Natural killer cell (primary cell): Measurements from ENCODE around the gene TENT5A. TPM values are rescaled to one million over a fixed set of nuclear protein-coding genes. Genes with fewer than 3 reads are reported as not detected.

Source experiments
- ATAC-seq, 3 donors: fragments of 150-1000 bp in 2 of 3; fragments of 200-7000 bp in 1 of 3; cut with Tn5 transposase; 1 replicate in 1 of 3; 2 replicates in 2 of 3; pipeline ENCODE4 v1.10.0; 2021; ENCODE audit warnings: mild to moderate bottlenecking in 2 of 3, moderate library complexity in 2 of 3
- DNase-seq, 2 donors: peaks; one replicate each; pipeline versions ENCODE4 v3.0.0 to v3.0.0-alpha.2; 2013 to 2021; ENCODE audit warnings: mixed read lengths in 1 of 2
- H3K27ac ChIP-seq: one replicate; pipeline ENCODE4 v1.5.1; 2013; ENCODE audit warnings: mild to moderate bottlenecking, low read length
- H3K27me3 ChIP-seq: one replicate; pipeline ENCODE4 v1.6.1; 2013; ENCODE audit warnings: low read length; ENCODE audit not compliant: control insufficient read depth, insufficient read depth
- H3K36me3 ChIP-seq: one replicate; pipeline ENCODE4 v1.6.1; 2013; ENCODE audit warnings: low read length; ENCODE audit not compliant: control insufficient read depth, insufficient read depth
- H3K4me1 ChIP-seq: one replicate; pipeline ENCODE4 v1.6.1; 2013; ENCODE audit warnings: low read length; ENCODE audit not compliant: control insufficient read depth, insufficient read depth
- H3K4me3 ChIP-seq: one replicate; pipeline ENCODE4 v1.5.1; 2013; ENCODE audit warnings: low read length
- H3K9me3 ChIP-seq: one replicate; pipeline ENCODE4 v1.6.1; 2013; ENCODE audit warnings: low read length; ENCODE audit not compliant: control insufficient read depth, insufficient read depth
- H3K27ac Mint-ChIP-seq, 2 donors: one replicate each; pipeline ENCODE4 v1.8.0; 2022; ENCODE audit warnings: mild to moderate bottlenecking in 2 of 2, mixed read lengths in 2 of 2, moderate library complexity in 1 of 2
- H3K27me3 Mint-ChIP-seq, 2 donors: one replicate each; pipeline ENCODE4 v1.8.0; 2022; ENCODE audit warnings: low read depth in 2 of 2, mixed read lengths in 2 of 2
- H3K36me3 Mint-ChIP-seq: one replicate; pipeline ENCODE4 v1.8.0; 2022; ENCODE audit warnings: mixed read lengths
- H3K4me1 Mint-ChIP-seq, 2 donors: one replicate each; pipeline ENCODE4 v1.8.0; 2022; ENCODE audit warnings: mixed read lengths in 2 of 2
- H3K4me3 Mint-ChIP-seq: one replicate; pipeline ENCODE4 v1.8.0; 2022; ENCODE audit warnings: mild to moderate bottlenecking, moderate library complexity, mixed read lengths
- H3K9me3 Mint-ChIP-seq, 2 donors: one replicate each; pipeline ENCODE4 v1.8.0; 2022; ENCODE audit warnings: mixed read lengths in 2 of 2
- WGBS: methylation state at CpG from one replicate; pipeline ENCODE4 v1.1.7; 2013; ENCODE audit warnings: missing lambda C conversion rate; ENCODE audit not compliant: insufficient coverage; 5-methylcytosine and 5-hydroxymethylcytosine counted together
- intact Hi-C: fragments of 100-400 bp; cut with micrococcal nuclease; formaldehyde crosslinking; loops from one replicate; pipeline ENCODE4 v1.14.2; 2022
- total RNA-seq, 4 donors: library from RNA; stranded (reverse); fragments of 120-200 nt in 1 of 4; gene quantifications; one replicate each; pipeline versions ENCODE4 v1.2.3 to v1.2.4, GENCODE V29; 2013 to 2022
- TF ChIP-seq, protein P1 (sequence below): fragments of 200-600 bp; IDR thresholded peaks from one replicate; pipeline ENCODE4 v1.8.0; 2022; ENCODE audit warnings: antibody characterized with exemption

The TENT5A gene
- total RNA-seq, 3 donors from 2014 or later (not counting 1 experiment from before 2014, with no cell fraction given) = 22.9 to 23.8 (median 22.9) TPM

DNA sequence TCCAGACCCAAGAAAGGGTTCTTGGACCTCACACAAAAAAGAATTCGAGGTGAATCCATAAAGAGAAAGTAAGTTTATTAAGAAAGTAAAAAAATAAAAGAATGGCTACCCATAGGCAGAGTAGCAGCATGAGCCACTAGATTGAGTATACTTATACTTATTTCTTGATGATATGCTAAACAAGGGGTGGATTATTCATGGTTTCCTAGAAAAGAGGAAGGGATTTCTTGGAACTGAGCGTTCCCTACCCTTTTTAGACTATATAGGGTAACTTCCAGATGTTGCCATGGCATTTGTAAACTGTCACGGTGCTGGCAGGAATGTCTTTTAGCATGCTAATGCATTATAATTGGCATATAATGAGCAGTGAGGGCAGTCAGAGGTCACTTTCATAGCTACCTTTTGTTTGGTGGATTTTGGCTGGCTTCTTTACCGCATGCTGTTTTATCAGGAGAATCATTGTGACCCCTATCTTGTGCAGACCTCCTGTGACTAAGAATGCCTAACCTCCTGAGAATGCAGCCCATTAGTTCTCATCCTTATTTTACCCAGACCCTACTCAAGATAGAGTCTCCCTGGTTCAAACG lies 44.3 kb downstream of the TENT5A start:
- Histone ChIP-seq H3K9me3 (no peaks in the 10 kb centered on the region), H3K27ac (no peak overlapping the region), H3K4me1 (no peaks in the 10 kb centered on the region), H3K4me3 (no peak overlapping the region), H3K27me3 (no peaks in the 10 kb centered on the region), H3K36me3 (no peaks in the 10 kb centered on the region)
- Mint-ChIP-seq H3K9me3 (peaks cover 0 to 2% of the 10 kb centered on the region in 2 donors), H3K4me1 (peaks cover 0 to 5% of the 10 kb centered on the region in 2 donors), H3K27me3 (no peaks in the 10 kb centered on the region), H3K4me3 (no peak overlapping the region), H3K27ac (no peak overlapping the region), H3K36me3 (no peaks in the 10 kb centered on the region)
- WGBS = 81% methylated on average over 4 of the region's 5 CpGs
- ATAC-seq (no peak), DNase-seq (no peak)
- intact Hi-C loops = no loop called here
- TF ChIP-seq, protein P1, sequence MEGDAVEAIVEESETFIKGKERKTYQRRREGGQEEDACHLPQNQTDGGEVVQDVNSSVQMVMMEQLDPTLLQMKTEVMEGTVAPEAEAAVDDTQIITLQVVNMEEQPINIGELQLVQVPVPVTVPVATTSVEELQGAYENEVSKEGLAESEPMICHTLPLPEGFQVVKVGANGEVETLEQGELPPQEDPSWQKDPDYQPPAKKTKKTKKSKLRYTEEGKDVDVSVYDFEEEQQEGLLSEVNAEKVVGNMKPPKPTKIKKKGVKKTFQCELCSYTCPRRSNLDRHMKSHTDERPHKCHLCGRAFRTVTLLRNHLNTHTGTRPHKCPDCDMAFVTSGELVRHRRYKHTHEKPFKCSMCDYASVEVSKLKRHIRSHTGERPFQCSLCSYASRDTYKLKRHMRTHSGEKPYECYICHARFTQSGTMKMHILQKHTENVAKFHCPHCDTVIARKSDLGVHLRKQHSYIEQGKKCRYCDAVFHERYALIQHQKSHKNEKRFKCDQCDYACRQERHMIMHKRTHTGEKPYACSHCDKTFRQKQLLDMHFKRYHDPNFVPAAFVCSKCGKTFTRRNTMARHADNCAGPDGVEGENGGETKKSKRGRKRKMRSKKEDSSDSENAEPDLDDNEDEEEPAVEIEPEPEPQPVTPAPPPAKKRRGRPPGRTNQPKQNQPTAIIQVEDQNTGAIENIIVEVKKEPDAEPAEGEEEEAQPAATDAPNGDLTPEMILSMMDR = no peak

DNA sequence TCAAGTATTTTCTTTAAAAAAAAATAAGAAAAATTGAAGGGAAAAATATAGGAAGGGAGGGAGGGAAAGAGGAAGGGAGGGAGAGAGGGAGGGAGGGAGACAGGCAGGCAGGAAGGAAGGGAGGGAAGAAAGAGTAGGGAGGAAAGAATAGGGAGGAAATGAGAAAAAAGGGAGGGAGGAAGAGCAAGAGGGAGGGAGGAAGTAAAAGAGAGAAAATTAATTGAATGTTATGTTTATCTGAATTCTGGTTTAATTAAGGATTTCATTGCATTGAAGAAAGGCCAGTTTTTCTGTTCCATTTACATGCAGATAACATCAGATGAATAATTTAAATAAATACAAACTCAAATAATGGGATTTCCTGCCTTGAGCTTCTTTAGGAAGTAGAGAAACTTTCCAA lies 47.8 kb downstream of the TENT5A start:
- Histone ChIP-seq H3K27ac (no peak overlapping the region), H3K4me3 (no peak overlapping the region), H3K27me3 (no peaks in the 10 kb centered on the region), H3K4me1 (no peaks in the 10 kb centered on the region), H3K36me3 (no peaks in the 10 kb centered on the region), H3K9me3 (no peaks in the 10 kb centered on the region)
- no peak for ATAC-seq
- Mint-ChIP-seq H3K36me3 (no peaks in the 10 kb centered on the region), H3K27ac (no peak overlapping the region), H3K4me3 (no peak overlapping the region), H3K4me1 (peaks cover 0 to 5% of the 10 kb centered on the region in 2 donors), H3K27me3 (no peaks in the 10 kb centered on the region), H3K9me3 (no peaks in the 10 kb centered on the region)
- intact Hi-C loops = no loop called here
- DNase-seq = no peak
- TF ChIP-seq, protein P1 = no peak

DNA sequence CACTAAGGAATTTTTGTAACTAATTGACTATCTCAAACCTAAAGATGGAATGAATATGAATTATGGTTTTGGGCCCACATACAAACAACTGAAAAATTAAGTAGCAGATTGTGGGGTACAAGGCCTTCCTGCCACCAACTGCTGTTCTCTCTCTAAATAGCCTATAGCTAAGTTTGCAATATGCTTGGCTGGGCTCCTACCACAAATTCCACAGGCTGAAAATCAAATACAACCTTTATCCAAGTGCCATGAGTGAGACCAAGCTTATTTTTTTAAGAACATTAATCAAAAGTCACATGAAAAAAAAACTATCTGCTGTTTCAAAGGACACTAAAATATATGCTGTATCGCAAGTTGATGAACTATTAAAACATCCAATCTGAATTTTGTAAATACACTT lies 52.1 kb downstream of the TENT5A start:
- Mint-ChIP-seq H3K27ac (no peak overlapping the region), H3K36me3 (no peaks in the 10 kb centered on the region), H3K27me3 (no peaks in the 10 kb centered on the region), H3K4me1 (peaks cover 0 to 6% of the 10 kb centered on the region in 2 donors), H3K9me3 (no peaks in the 10 kb centered on the region), H3K4me3 (no peak overlapping the region)
- Histone ChIP-seq H3K27me3 (no peaks in the 10 kb centered on the region), H3K4me1 (no peaks in the 10 kb centered on the region), H3K27ac (no peak overlapping the region), H3K9me3 (no peaks in the 10 kb centered on the region), H3K4me3 (no peak overlapping the region), H3K36me3 (no peaks in the 10 kb centered on the region)
- DNase-seq = no peak
- intact Hi-C loops = no loop called here
- WGBS = no CpG with 5 or more reads among the region's 1 CpG
- ATAC-seq = no peak
- TF ChIP-seq, protein P1 = no peak

DNA sequence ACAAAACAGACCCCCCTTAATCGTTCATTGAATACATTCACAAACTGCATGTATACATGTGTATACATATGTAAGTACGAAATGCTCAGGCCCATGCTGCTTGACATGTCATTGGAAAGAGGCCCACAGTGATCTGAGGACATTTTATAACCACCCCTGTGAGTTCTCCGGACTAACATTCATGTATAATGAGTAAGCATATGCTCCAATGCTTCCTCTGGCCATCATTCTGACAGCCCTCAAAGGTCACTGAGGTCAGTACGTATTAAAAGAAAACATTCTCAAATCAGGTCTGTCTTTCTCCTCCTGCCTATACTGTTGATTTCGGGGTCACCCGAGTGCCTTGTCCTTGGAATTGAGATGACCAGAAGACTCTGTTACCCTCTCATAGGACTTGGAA lies 54.9 kb downstream of the TENT5A start:
- Histone ChIP-seq H3K27me3 (no peaks in the 10 kb centered on the region), H3K4me1 (no peaks in the 10 kb centered on the region), H3K4me3 (no peak overlapping the region), H3K9me3 (no peaks in the 10 kb centered on the region), H3K36me3 (no peaks in the 10 kb centered on the region), H3K27ac (no peak overlapping the region)
- peaks cover 0 to 6% of the 10 kb centered on the region in 2 donors for H3K4me1 Mint-ChIP-seq
- intact Hi-C loops = no loop called here
- no peak overlapping the region for H3K27ac Mint-ChIP-seq
- TF ChIP-seq, protein P1 = no peak
- H3K4me3 Mint-ChIP-seq = no peak overlapping the region
- WGBS = 89% methylated on average over 6 of the region's 6 CpGs
- DNase-seq (no peak), ATAC-seq (no peak)
- H3K27me3 Mint-ChIP-seq = no peaks in the 10 kb centered on the region
- H3K36me3 Mint-ChIP-seq = no peaks in the 10 kb centered on the region
- no peaks in the 10 kb centered on the region for H3K9me3 Mint-ChIP-seq
